ENCODE measurements around the gene EIF4G1. TPM values are rescaled to one million over a fixed set of nuclear protein-coding genes. Genes with fewer than 3 reads are reported as not detected.

The EIF4G1 gene
- total RNA-seq, 4 donors from 2014 or later = 173 to 248 (median 192) TPM

- 83 to 84% methylated on average over 6 of the region's 6 CpGs for whole genome bisulfite sequencing, 2 donors
- Histone ChIP-seq H3K36me3 (peaks cover 19 to 100% (median 75%) of the 10 kb centered on the region in 3 donors), H3K4me3 (no peak overlapping the region), H3K27me3 (no peaks in the 10 kb centered on the region), H3K4me1 (peaks cover 0 to 25% (median 2%) of the 10 kb centered on the region in 4 donors), H3K9me3 (no peaks in the 10 kb centered on the region), H3K27ac (peak overlapping the region in 1 of 4 donors; percentile 2)
- no peak for DNase-seq (ENCODE audit: low spot score in 2 of 2)
- TF ChIP-seq CTCF (IDR thresholded peaks at IDR 0.05) = no peak
- no peak for TF ChIP-seq POLR2A (IDR thresholded peaks at IDR 0.05)
- TF ChIP-seq EP300 (IDR thresholded peaks at IDR 0.05) = no peak
Measured at GRCh38 chr3:184325715-184326369, 11.4 kb downstream of the EIF4G1 start.

- H3K27ac ChIP-seq = no peak overlapping the region
- H3K27me3 ChIP-seq = no peaks in the 10 kb centered on the region
- TF ChIP-seq CTCF (IDR thresholded peaks at IDR 0.05) (no peak), POLR2A (IDR thresholded peaks at IDR 0.05) (no peak), EP300 (IDR thresholded peaks at IDR 0.05) (no peak)
- no peaks in the 10 kb centered on the region for H3K9me3 ChIP-seq
- no peak overlapping the region for H3K4me3 ChIP-seq
- H3K36me3 ChIP-seq = peaks cover 12 to 100% (median 74%) of the 10 kb centered on the region in 3 donors
- DNase-seq (ENCODE audit: low spot score in 2 of 2) = no peak
- WGBS, 2 donors = 90 to 92% methylated on average over 21 of the region's 21 CpGs
- peaks cover 0 to 12% (median 0%) of the 10 kb centered on the region in 4 donors for H3K4me1 ChIP-seq
Measured at GRCh38 chr3:184327171-184327570, 12.8 kb downstream of the EIF4G1 start.

GRCh38 chr3:184328516-184328915 lies 14.1 kb downstream of the EIF4G1 start:
- no peak for DNase-seq (ENCODE audit: low spot score in 2 of 2)
- Histone ChIP-seq H3K27ac (no peak overlapping the region), H3K36me3 (peaks cover 7 to 100% (median 74%) of the 10 kb centered on the region in 3 donors), H3K9me3 (no peaks in the 10 kb centered on the region), H3K27me3 (no peaks in the 10 kb centered on the region), H3K4me1 (peaks cover 0 to 7% (median 0%) of the 10 kb centered on the region in 4 donors), H3K4me3 (no peak overlapping the region)
- WGBS, 2 donors = 46 to 64% methylated on average over 3 of the region's 3 CpGs
- TF ChIP-seq CTCF (IDR thresholded peaks at IDR 0.05) = no peak
- TF ChIP-seq EP300 (IDR thresholded peaks at IDR 0.05) = no peak
- no peak for TF ChIP-seq POLR2A (IDR thresholded peaks at IDR 0.05)

- no peak overlapping the region for H3K4me3 ChIP-seq
- peak overlapping the region in 2 of 4 donors; percentile 52 to 97 for H3K27ac ChIP-seq
- TF ChIP-seq POLR2A (IDR thresholded peaks at IDR 0.05) (no peak), EP300 (IDR thresholded peaks at IDR 0.05) (peak in 1 of 2 donors; percentile 11)
- 78 to 80% methylated on average over 10 of the region's 10 CpGs for WGBS, 2 donors
- peaks cover 0 to 77% (median 45%) of the 10 kb centered on the region in 3 donors for H3K36me3 ChIP-seq
- no peak for DNase-seq (ENCODE audit: low spot score in 2 of 2)
- H3K4me1 ChIP-seq = peaks cover 0 to 11% (median 7%) of the 10 kb centered on the region in 4 donors
- H3K27me3 ChIP-seq = no peaks in the 10 kb centered on the region
- no peaks in the 10 kb centered on the region for H3K9me3 ChIP-seq
Measured at GRCh38 chr3:184332370-184333090, 18.1 kb downstream of the EIF4G1 start.

GRCh38 chr3:184333190-184333589 lies 18.8 kb downstream of the EIF4G1 start:
- Histone ChIP-seq H3K27me3 (no peaks in the 10 kb centered on the region), H3K27ac (peak overlapping the region in 1 of 4 donors; percentile 97), H3K36me3 (peaks cover 0 to 70% (median 41%) of the 10 kb centered on the region in 3 donors), H3K9me3 (no peaks in the 10 kb centered on the region), H3K4me1 (peaks cover 0 to 17% (median 13%) of the 10 kb centered on the region in 4 donors), H3K4me3 (no peak overlapping the region)
- TF ChIP-seq CTCF (IDR thresholded peaks at IDR 0.05) (no peak), EP300 (IDR thresholded peaks at IDR 0.05) (no peak)
- 81 to 82% methylated on average over 6 of the region's 6 CpGs for WGBS, 2 donors
- no peak for DNase-seq (ENCODE audit: low spot score in 2 of 2)
